Heart left ventricle (tissue), 16 donors: Measurements from ENCODE around the gene ITGA11. TPM values are rescaled to one million over a fixed set of nuclear protein-coding genes. Genes with fewer than 3 reads are reported as not detected.

Source experiments
- ATAC-seq, 4 donors: fragments of 200-7000 bp; cut with Tn5 transposase; one replicate each; pipeline ENCODE4 v1.9.1; 2020 to 2022; ENCODE audit warnings: moderate library complexity in 4 of 4, mild to moderate bottlenecking in 3 of 4, moderate number of reproducible peaks in 1 of 4
- DNase-seq, 5 donors: peaks; one replicate each; pipeline ENCODE4 v3.0.0-alpha.2; 2020
- H3K27ac ChIP-seq, 12 donors: fragments of 200-600 bp; sonication (generic) in 4 of 12; one replicate each; pipeline versions ENCODE4 v1.5.0 to v1.8.0; 2016 to 2022; ENCODE audit warnings: mild to moderate bottlenecking in 2 of 12
- H3K27me3 ChIP-seq, 9 donors: fragments of 200-600 bp; sonication (generic) in 2 of 9; one replicate each; pipeline versions ENCODE4 v1.5.1 to v1.8.0; 2016 to 2022; ENCODE audit warnings: mild to moderate bottlenecking in 3 of 9
- H3K36me3 ChIP-seq, 9 donors: fragments of 200-600 bp; sonication (generic) in 2 of 9; one replicate each; pipeline versions ENCODE4 v1.5.0 to v1.8.0; 2018 to 2022; ENCODE audit warnings: mild to moderate bottlenecking in 2 of 9
- H3K4me1 ChIP-seq, 12 donors: fragments of 200-600 bp; sonication (generic) in 4 of 12; one replicate each; pipeline versions ENCODE4 v1.5.0 to v1.8.0; 2016 to 2022; ENCODE audit warnings: mild to moderate bottlenecking in 3 of 12
- H3K4me3 ChIP-seq, 12 donors: fragments of 200-600 bp; sonication (generic) in 4 of 12; one replicate each; pipeline versions ENCODE4 v1.5.0 to v1.8.0; 2017 to 2022; ENCODE audit warnings: mild to moderate bottlenecking in 9 of 12, moderate library complexity in 4 of 12
- H3K9me3 ChIP-seq, 12 donors: fragments of 200-600 bp; sonication (generic) in 4 of 12; one replicate each; pipeline versions ENCODE4 v1.5.0 to v1.8.0; 2016 to 2022; ENCODE audit warnings: mild to moderate bottlenecking in 1 of 12
- CTCF ChIP-seq, 12 donors: fragments of 200-600 bp; sonication (generic) in 4 of 12; IDR thresholded peaks; one replicate each; pipeline versions ENCODE4 v1.5.0 to v1.8.0; 2018 to 2022; ENCODE audit warnings: antibody characterized with exemption in 12 of 12, mild to moderate bottlenecking in 5 of 12
- POLR2A ChIP-seq, 2 donors: fragments of 450-650 bp; IDR thresholded peaks; one replicate each; pipeline ENCODE4 v1.6.1; 2017; ENCODE audit warnings: antibody characterized with exemption in 2 of 2, mild to moderate bottlenecking in 2 of 2, moderate library complexity in 2 of 2
- WGBS, 4 donors: extraction: QIAGEN DNeasy Blood & Tissue Kit in 2 of 4; methylation state at CpG; one replicate each; pipeline versions ENCODE4 v1.1.5 to v1.1.7; 2013 to 2018; 5-methylcytosine and 5-hydroxymethylcytosine counted together
- intact Hi-C, 10 donors: fragments of 100-400 bp; cut with DNase I; formaldehyde crosslinking; loops; one replicate each; pipeline versions ENCODE4 v1.11.1 to v1.14.2; 2022
- polyA plus RNA-seq, 2 donors: library from polyadenylated mRNA; stranded (reverse); fragments of 200-250 nt; gene quantifications; one replicate each; pipeline ENCODE4 v1.2.3, GENCODE V29; 2013
- total RNA-seq, 9 donors: library from RNA; depleted of rRNA in 2 of 9; stranded (reverse); fragments of >200 nt in 2 of 9; fragmentation: NEBNext Ultra II Directional in 3 of 9; extraction: Animal tissue kit (Norgen Biotek cat#: 25700) in 3 of 9; gene quantifications; one replicate each; pipeline versions ENCODE4 v1.1.0 to v1.2.4, GENCODE V29; 2016 to 2023
- donor health status: ischemic (EF 13 %, LVEDD 7.1; RV severe dilation, severe dysfunction).
- donor health status: healthy with polysubstance abuse.
- donor health status: DM: no; HTN: yes; CAD: no.
- donor health status: DM: no; HTN: no; CAD: no.
- donor health status: ischemic (EF 25% LVEDD 6.9; RV normal size, moderate dysfunction).
- donor health status: ischemic (EF 25% LVEDD 5.7; RV mildly dilated, moderate dysfunction).
- donor health status: healthy.
- donor health status: DM: yes; HTN: yes; CAD: no.
- donor health status: ischemic (EF 35%, LVEDD 5.7; RV mildly dilated, moderate dysfunction).
- donor health status: nonischemic (EF 11% LVEDD 7.7; RV severe dilation, severe dysfunction).
- donor health status: DM: yes; HTN: yes; CAD: no.
- donor health status: PGD.
- donor health status: ischemic (EF 29% LVEDD 5.4; RV normal size, mild dysfunction).
- donor health status: nonischemic (EF 23%, LVEDD 6.1; RV moderate dilation, normal function).

ITGA11 gene
- total and polyA plus RNA-seq, 11 donors = 2.1 to 35.5 (median 12.1) TPM

GRCh38 chr15:68371160-68371559 lies 60.8 kb downstream of the ITGA11 start:
- no peak overlapping the region for H3K4me3 ChIP-seq
- ATAC-seq (peak; percentile 34 to 52 (median 44)), DNase-seq (peak in 2 of 5 donors; percentile 67)
- H3K27me3 ChIP-seq = no peaks in the 10 kb centered on the region
- intact Hi-C loops = loop anchor here in 3 of 10 donors (5.0 kb wide), 2 partner anchors 59 to 119 kb away; no protein-coding TSS in a partner anchor
- TF ChIP-seq POLR2A (IDR thresholded peaks at IDR 0.05) (no peak), CTCF (IDR thresholded peaks at IDR 0.05) (no peak)
- 36 to 51% (median 41%) methylated on average over 6 of the region's 6 CpGs for WGBS, 4 donors
- no peaks in the 10 kb centered on the region for H3K36me3 ChIP-seq
- H3K9me3 ChIP-seq = no peaks in the 10 kb centered on the region
- H3K4me1 ChIP-seq = peaks cover 9 to 47% (median 26%) of the 10 kb centered on the region in 12 donors
- peak overlapping the region in 6 of 12 donors; percentile 10 to 54 (median 40) for H3K27ac ChIP-seq

- Histone ChIP-seq H3K27ac (peak overlapping the region in 6 of 12 donors; percentile 10 to 54 (median 40)), H3K27me3 (no peaks in the 10 kb centered on the region), H3K36me3 (no peaks in the 10 kb centered on the region), H3K4me1 (peaks cover 13 to 51% (median 30%) of the 10 kb centered on the region in 12 donors), H3K9me3 (no peaks in the 10 kb centered on the region), H3K4me3 (no peak overlapping the region)
- DNase-seq (peak in 1 of 5 donors; percentile 13), ATAC-seq (peak in 2 of 4 donors; percentile 12 to 17)
- no peak for TF ChIP-seq CTCF (IDR thresholded peaks at IDR 0.05)
- no peak for TF ChIP-seq POLR2A (IDR thresholded peaks at IDR 0.05)
- WGBS, 4 donors = 55 to 63% (median 62%) methylated on average over 9 of the region's 9 CpGs
- intact Hi-C loops = loop anchor here in 3 of 10 donors (5.0 kb wide), 2 partner anchors 58 to 118 kb away; no protein-coding TSS in a partner anchor
Measured at GRCh38 chr15:68370768-68371151, 61.2 kb downstream of the ITGA11 start.

- no peak for ATAC-seq
- 94 to 97% (median 96%) methylated on average over 23 to 24 of the region's 24 CpGs for WGBS, 4 donors
- Histone ChIP-seq H3K27ac (peak overlapping the region in 4 of 12 donors; percentile 24 to 54 (median 40)), H3K36me3 (no peaks in the 10 kb centered on the region), H3K9me3 (no peaks in the 10 kb centered on the region), H3K4me1 (peaks cover 15 to 57% (median 36%) of the 10 kb centered on the region in 12 donors), H3K4me3 (no peak overlapping the region), H3K27me3 (no peaks in the 10 kb centered on the region)
- TF ChIP-seq CTCF (IDR thresholded peaks at IDR 0.05) (no peak), POLR2A (IDR thresholded peaks at IDR 0.05) (no peak)
- intact Hi-C loops = loop anchor here in 4 of 10 donors (5.0 to 10.0 kb wide), 3 partner anchors 55 to 118 kb away; no protein-coding TSS in a partner anchor
- DNase-seq = peak in 1 of 5 donors; percentile 13
Measured at GRCh38 chr15:68369931-68370767, 61.8 kb downstream of the ITGA11 start.
